Neuronal stem cell (in vitro differentiated cells): Measurements from ENCODE around the gene STK33.

Experiments
- DNase-seq: peaks from one replicate; pipeline ENCODE4 v3.0.0-alpha.2; 2013; ENCODE audit warnings: low spot score
- H2AFZ ChIP-seq: one replicate; pipeline ENCODE4 v1.6.1; 2013; ENCODE audit warnings: mild to moderate bottlenecking, low read length, inconsistent platforms
- H2AK5ac ChIP-seq: 2 replicates; pipeline ENCODE4 v1.6.1; 2013; ENCODE audit warnings: low read depth, mild to moderate bottlenecking, inconsistent platforms, low read length, moderate library complexity, mixed read lengths
- H2BK120ac ChIP-seq: 2 replicates; pipeline ENCODE4 v1.6.1; 2013; ENCODE audit warnings: low read depth, mild to moderate bottlenecking, inconsistent platforms, low read length, moderate library complexity, mixed read lengths
- H2BK12ac ChIP-seq: one replicate; pipeline ENCODE4 v1.6.1; 2013; ENCODE audit warnings: low read length, inconsistent platforms
- H2BK15ac ChIP-seq: 2 replicates; pipeline ENCODE4 v1.6.1; 2013; ENCODE audit warnings: mild to moderate bottlenecking, low read length, inconsistent platforms, mixed read lengths
- H2BK5ac ChIP-seq: one replicate; pipeline ENCODE4 v1.6.1; 2013; ENCODE audit warnings: inconsistent platforms, mild to moderate bottlenecking, low read length, moderate library complexity
- H3K14ac ChIP-seq: one replicate; pipeline ENCODE4 v1.6.1; 2013; ENCODE audit warnings: low read length, inconsistent platforms
- H3K18ac ChIP-seq: 2 replicates; pipeline ENCODE4 v1.6.1; 2013; ENCODE audit warnings: low read length, inconsistent platforms
- H3K23ac ChIP-seq: 2 replicates; pipeline ENCODE4 v1.6.1; 2013; ENCODE audit warnings: low read depth, mild to moderate bottlenecking, mixed read lengths, low read length, inconsistent platforms; ENCODE audit not compliant: poor library complexity
- H3K27ac ChIP-seq: replicated peaks from 3 replicates; pipeline ENCODE4 v1.5.1; 2013; ENCODE audit warnings: low read length, inconsistent platforms
- H3K27me3 ChIP-seq, 3 experiments: 2 replicates each; pipeline ENCODE4 v1.6.1; 2013; ENCODE audit warnings: low read length in 3 of 3, mild to moderate bottlenecking in 2 of 3, inconsistent platforms in 1 of 3, low read depth in 1 of 3, mixed read lengths in 1 of 3, moderate library complexity in 1 of 3; ENCODE audit not compliant: control insufficient read depth in 3 of 3, insufficient read depth in 3 of 3
- H3K36me3 ChIP-seq, 2 donors: replicated peaks in 1 of 2; 2 replicates each; pipeline ENCODE4 v1.6.1; 2013; ENCODE audit warnings: low read length in 2 of 2; ENCODE audit not compliant: control insufficient read depth in 2 of 2, insufficient read depth in 2 of 2
- H3K4ac ChIP-seq: 2 replicates; pipeline ENCODE4 v1.6.1; 2013; ENCODE audit warnings: inconsistent platforms, mild to moderate bottlenecking, low read length, moderate library complexity
- H3K4me1 ChIP-seq, 2 donors: 1 replicate in 1 of 2; 2 replicates in 1 of 2; pipeline ENCODE4 v1.6.1; 2013; ENCODE audit warnings: low read length in 2 of 2, low read depth in 1 of 2; ENCODE audit not compliant: control insufficient read depth in 2 of 2, insufficient read depth in 1 of 2
- H3K4me2 ChIP-seq: one replicate; pipeline ENCODE4 v1.6.1; 2013; ENCODE audit warnings: mild to moderate bottlenecking, low read length, inconsistent platforms; ENCODE audit not compliant: insufficient read depth, poor library complexity, severe bottlenecking
- H3K4me3 ChIP-seq, 2 donors: 2 replicates each; pipeline ENCODE4 v1.5.1; 2013; ENCODE audit warnings: low read length in 2 of 2, mild to moderate bottlenecking in 2 of 2, inconsistent platforms in 1 of 2, moderate library complexity in 1 of 2
- H3K79me1 ChIP-seq: one replicate; pipeline ENCODE4 v1.6.1; 2013; ENCODE audit warnings: low read depth, mild to moderate bottlenecking, inconsistent platforms, low read length, moderate library complexity
- H3K9ac ChIP-seq: one replicate; pipeline ENCODE4 v1.6.1; 2013; ENCODE audit warnings: mild to moderate bottlenecking, low read depth, low read length, inconsistent platforms; ENCODE audit not compliant: poor library complexity
- H3K9me3 ChIP-seq, 2 donors: replicated peaks in 1 of 2; 2 replicates each; pipeline versions ENCODE3 to v1.6.1; 2013; ENCODE audit warnings: low read length in 2 of 2, mild to moderate bottlenecking in 2 of 2, inconsistent platforms in 1 of 2, low read depth in 1 of 2, mixed read lengths in 1 of 2, moderate library complexity in 1 of 2; ENCODE audit not compliant: control insufficient read depth in 2 of 2, insufficient read depth in 1 of 2
- H4K8ac ChIP-seq: one replicate; pipeline ENCODE4 v1.6.1; 2013; ENCODE audit warnings: low read depth, mild to moderate bottlenecking, inconsistent platforms, low read length, moderate library complexity
- H4K91ac ChIP-seq: one replicate; pipeline ENCODE4 v1.6.1; 2013; ENCODE audit warnings: low read length, low read depth, mild to moderate bottlenecking, inconsistent platforms; ENCODE audit not compliant: poor library complexity
- WGBS, 2 donors: extraction: QIAGEN DNeasy Blood & Tissue Kit; methylation state at CpG; one replicate each; pipeline ENCODE4 v1.1.7; 2013; ENCODE audit warnings: missing lambda C conversion rate in 2 of 2, mixed read lengths in 1 of 2; ENCODE audit not compliant: insufficient read length in 2 of 2, insufficient replicate concordance in 1 of 2; ENCODE audit errors: extremely low coverage in 2 of 2; 5-methylcytosine and 5-hydroxymethylcytosine counted together

The STK33 gene

GRCh38 chr11:8581300-8581699 is 12.7 kb downstream of the STK33 start:
- H3K79me1 ChIP-seq, result peaks cover 2% of the 10 kb centered on the region
- no peak overlapping the region for H2BK120ac ChIP-seq
- peaks cover 2 to 18% of the 10 kb centered on the region in 2 donors for H3K9me3 ChIP-seq
- no peak overlapping the region for H3K4ac ChIP-seq
- no peak overlapping the region for H2BK5ac ChIP-seq
- H2AK5ac ChIP-seq, result no peak overlapping the region
- no peak overlapping the region for H4K91ac ChIP-seq
- no peak overlapping the region for H3K23ac ChIP-seq
- no peak overlapping the region for H3K27ac ChIP-seq
- H3K4me2 ChIP-seq, result no peak overlapping the region
- no peak overlapping the region for H3K9ac ChIP-seq
- H2AFZ ChIP-seq, result no peak overlapping the region
- no peak overlapping the region for H2BK12ac ChIP-seq
- no peak overlapping the region for H4K8ac ChIP-seq
- H3K4me1 ChIP-seq, result peaks cover 4 to 6% of the 10 kb centered on the region in 2 donors
- H3K14ac ChIP-seq, result no peak overlapping the region
- DNase-seq, result no peak
- no peak overlapping the region for H2BK15ac ChIP-seq
- no peaks in the 10 kb centered on the region for H3K27me3 ChIP-seq
- no peak overlapping the region for H3K4me3 ChIP-seq
- no CpG with 5 or more reads among the region's 3 CpGs for WGBS, 2 donors
- no peaks in the 10 kb centered on the region for H3K36me3 ChIP-seq
- H3K18ac ChIP-seq, result no peak overlapping the region

- no peak overlapping the region for H3K4ac ChIP-seq
- no peak for DNase-seq
- 100% methylated on average over 1 of the region's 2 CpGs; no CpG with 5 or more reads in 1 of the 2 donors for WGBS, 2 donors
Observed at GRCh38 chr11:8577791-8578581, 16.0 kb downstream of the STK33 start.

DNA sequence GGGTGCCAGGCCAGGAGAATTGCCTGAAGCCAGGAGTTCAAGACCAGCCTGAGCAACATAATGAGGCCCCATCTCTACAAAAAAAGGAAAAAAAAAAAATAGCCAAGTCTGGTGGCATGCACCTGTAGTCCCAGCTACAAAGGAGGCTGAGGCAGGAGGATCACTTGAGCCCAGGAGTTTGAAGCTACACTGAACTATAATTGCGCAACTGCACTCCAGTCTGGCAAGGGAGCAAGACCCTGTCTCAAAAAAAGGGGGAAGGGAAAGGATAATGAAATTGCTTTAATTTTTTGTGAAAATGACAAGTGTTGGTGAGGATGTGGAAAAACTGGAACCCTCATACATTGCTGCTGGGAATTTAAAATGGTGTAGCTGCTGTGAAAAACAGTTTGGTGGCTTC is 19.2 kb downstream of the STK33 start:
- Histone ChIP-seq H3K14ac (no peak overlapping the region), H3K27me3 (no peaks in the 10 kb centered on the region), H3K4me3 (no peak overlapping the region), H3K79me1 (no peaks in the 10 kb centered on the region), H3K4me1 (no peaks in the 10 kb centered on the region), H4K91ac (no peak overlapping the region), H3K23ac (no peak overlapping the region), H3K27ac (no peak overlapping the region), H3K36me3 (no peaks in the 10 kb centered on the region), H3K4ac (no peak overlapping the region), H3K4me2 (no peak overlapping the region), H2BK5ac (no peak overlapping the region), H2BK120ac (no peak overlapping the region), H2AK5ac (no peak overlapping the region), H2AFZ (no peak overlapping the region), H3K9me3 (peaks cover 2 to 18% of the 10 kb centered on the region in 2 donors), H2BK15ac (no peak overlapping the region), H3K9ac (no peak overlapping the region), H4K8ac (no peak overlapping the region), H3K18ac (no peak overlapping the region), H2BK12ac (no peak overlapping the region)
- no CpG with 5 or more reads among the region's 1 CpG for WGBS, 2 donors
- DNase-seq, result no peak

More at GRCh38 chr11:8577791-8578581, 16.0 kb downstream of the STK33 start:
- Histone ChIP-seq H4K8ac (no peak overlapping the region), H4K91ac (no peak overlapping the region), H3K4me1 (no peaks in the 10 kb centered on the region), H2AFZ (no peak overlapping the region), H2AK5ac (no peak overlapping the region), H3K14ac (no peak overlapping the region), H3K23ac (no peak overlapping the region), H2BK120ac (no peak overlapping the region), H2BK5ac (no peak overlapping the region), H3K79me1 (no peaks in the 10 kb centered on the region), H2BK15ac (no peak overlapping the region), H3K18ac (no peak overlapping the region), H3K4me2 (no peak overlapping the region), H3K9me3 (peaks cover 2 to 18% of the 10 kb centered on the region in 2 donors), H3K27me3 (no peaks in the 10 kb centered on the region), H3K36me3 (no peaks in the 10 kb centered on the region), H3K27ac (no peak overlapping the region), H3K9ac (no peak overlapping the region), H3K4me3 (no peak overlapping the region), H2BK12ac (no peak overlapping the region)

GRCh38 chr11:8573777-8574176 is 20.3 kb downstream of the STK33 start:
- H3K4me2 ChIP-seq, result no peak overlapping the region
- H2BK120ac ChIP-seq, result no peak overlapping the region
- H4K8ac ChIP-seq, result no peak overlapping the region
- H3K14ac ChIP-seq, result no peak overlapping the region
- H3K9me3 ChIP-seq, result peaks cover 2 to 13% of the 10 kb centered on the region in 2 donors
- no peak for DNase-seq
- no peak overlapping the region for H2BK5ac ChIP-seq
- no peak overlapping the region for H4K91ac ChIP-seq
- H3K27ac ChIP-seq, result no peak overlapping the region
- H3K27me3 ChIP-seq, result no peaks in the 10 kb centered on the region
- no peak overlapping the region for H2AK5ac ChIP-seq
- no peak overlapping the region for H2AFZ ChIP-seq
- no peak overlapping the region for H3K4me3 ChIP-seq
- no peak overlapping the region for H3K4ac ChIP-seq
- H3K9ac ChIP-seq, result no peak overlapping the region
- H3K4me1 ChIP-seq, result no peaks in the 10 kb centered on the region
- H3K18ac ChIP-seq, result no peak overlapping the region
- WGBS, 2 donors, result no CpG with 5 or more reads among the region's 1 CpG
- no peak overlapping the region for H3K23ac ChIP-seq
- H3K36me3 ChIP-seq, result no peaks in the 10 kb centered on the region
- no peaks in the 10 kb centered on the region for H3K79me1 ChIP-seq
- H2BK12ac ChIP-seq, result no peak overlapping the region
- no peak overlapping the region for H2BK15ac ChIP-seq
